Endometrial microvascular endothelial cells (primary cell): ENCODE data around the gene KCTD14. TPM values are rescaled to one million over a fixed set of nuclear protein-coding genes. Genes with fewer than 3 reads are reported as not detected.
"Not testable (repeated sequence)": the region's sequence is repeated elsewhere in the genome, so short reads cannot be mapped to it uniquely, and the experiment has no call there.

Source experiments
- in situ Hi-C: cut with HindIII; loops from 2 replicates; pipeline ENCODE4 v1.10.0; 2017; ENCODE audit warnings: low sequenced_read_pairs, low pct_unique_long_range_greater_than_20kb; ENCODE audit errors: inconsistent ontology term
- total RNA-seq: library from RNA; depleted of rRNA; stranded (reverse); fragments of >200 nt; gene quantifications from one replicate; pipeline ENCODE4 v1.2.3, GENCODE V29; 2015; ENCODE audit errors: inconsistent ontology term

KCTD14 gene
- total RNA-seq, 1 donor from 2014 or later = 1.7 TPM

- in situ Hi-C loops = no loop called here
Measured at GRCh38 chr11:78031629-78032028, 8.6 kb upstream of the KCTD14 start.

DNA sequence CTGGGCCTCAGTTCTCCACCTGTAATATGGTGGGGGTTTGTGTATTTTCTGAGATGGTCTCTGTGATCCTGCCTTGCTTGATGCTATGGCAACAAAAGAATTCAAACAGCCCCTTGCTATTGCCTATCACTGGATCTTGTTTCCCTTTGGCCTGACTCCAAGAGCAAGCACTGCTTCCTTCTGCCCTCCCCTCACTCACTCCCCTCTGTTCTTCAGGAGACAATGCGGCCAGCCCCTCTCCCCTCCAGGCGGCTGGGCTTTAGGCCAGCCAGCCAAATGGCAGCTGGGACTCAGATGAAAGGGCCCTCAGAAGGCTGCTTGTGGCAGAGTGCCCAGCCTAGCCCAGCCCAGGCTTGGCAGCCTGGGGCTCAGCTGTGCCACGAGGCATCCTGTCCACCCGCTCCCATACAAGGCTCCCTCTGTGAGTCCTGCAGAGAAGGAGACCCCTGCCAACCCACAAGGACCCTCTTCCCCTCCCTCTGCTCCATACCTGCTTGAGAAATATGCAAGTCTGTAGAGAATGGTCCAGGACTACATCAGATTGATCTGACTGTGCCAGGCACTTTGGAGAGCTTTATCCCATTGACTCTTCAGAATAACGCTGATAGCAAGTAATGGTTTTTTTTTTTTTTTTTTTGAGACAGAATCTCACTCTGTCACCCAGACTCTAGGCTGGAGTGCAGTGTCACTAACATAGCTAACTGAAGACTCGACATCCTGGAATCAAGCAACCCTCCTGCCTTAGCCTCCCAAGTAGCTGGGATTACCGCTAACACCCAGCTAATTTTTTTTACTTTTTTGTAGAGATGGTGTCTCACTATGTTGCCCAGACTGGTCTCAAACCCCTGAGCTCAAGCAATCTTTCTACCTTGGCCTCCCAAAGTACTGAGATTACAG lies 7.6 kb upstream of the KCTD14 start:
- in situ Hi-C loops = no loop called here

DNA sequence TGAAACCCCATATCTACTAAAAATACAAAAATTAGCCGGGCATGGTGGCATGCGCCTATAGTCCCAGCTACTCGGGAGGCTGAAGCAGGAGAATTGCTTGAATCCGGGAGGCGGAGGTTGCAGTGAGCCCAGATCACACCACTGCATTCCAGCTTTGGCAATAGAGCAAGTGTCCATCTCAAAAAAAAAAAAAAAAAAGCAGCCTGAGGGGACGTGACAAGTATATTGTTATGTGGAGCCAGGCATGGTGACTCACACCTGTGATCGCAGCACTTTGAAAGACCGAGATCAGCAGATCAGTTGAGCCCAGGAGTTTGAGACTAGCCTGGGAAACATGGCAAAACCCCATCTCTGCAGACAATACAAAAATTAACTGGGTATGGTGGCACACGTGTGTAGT lies 5.3 kb upstream of the KCTD14 start:
- in situ Hi-C loops = not testable (repeated sequence)

DNA sequence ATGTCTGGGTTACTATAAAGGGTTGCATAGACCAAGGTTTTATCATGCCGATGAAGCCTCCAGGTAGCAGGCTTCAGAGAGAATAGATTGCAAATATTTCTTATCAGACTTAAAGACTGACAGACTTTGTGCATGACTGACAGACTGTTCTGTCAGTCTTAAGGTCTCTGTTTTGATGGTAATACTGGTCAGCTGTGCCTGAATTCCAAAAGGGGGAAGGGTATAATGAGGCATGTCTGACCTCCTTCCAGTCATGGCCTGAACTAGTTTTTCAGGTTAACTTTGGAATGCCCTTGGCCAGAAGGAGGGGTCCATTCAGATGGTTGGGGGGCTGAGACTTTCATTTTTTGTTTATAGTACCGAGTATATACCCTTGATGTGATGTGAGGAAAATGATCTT lies 4.7 kb upstream of the KCTD14 start:
- in situ Hi-C loops = no loop called here

GRCh38 chr11:78025378-78025777 lies 2.3 kb upstream of the KCTD14 start:
- in situ Hi-C loops = no loop called here

- in situ Hi-C loops = no loop called here
Measured at GRCh38 chr11:78023426-78023825, 350 bp upstream of the KCTD14 start.

DNA sequence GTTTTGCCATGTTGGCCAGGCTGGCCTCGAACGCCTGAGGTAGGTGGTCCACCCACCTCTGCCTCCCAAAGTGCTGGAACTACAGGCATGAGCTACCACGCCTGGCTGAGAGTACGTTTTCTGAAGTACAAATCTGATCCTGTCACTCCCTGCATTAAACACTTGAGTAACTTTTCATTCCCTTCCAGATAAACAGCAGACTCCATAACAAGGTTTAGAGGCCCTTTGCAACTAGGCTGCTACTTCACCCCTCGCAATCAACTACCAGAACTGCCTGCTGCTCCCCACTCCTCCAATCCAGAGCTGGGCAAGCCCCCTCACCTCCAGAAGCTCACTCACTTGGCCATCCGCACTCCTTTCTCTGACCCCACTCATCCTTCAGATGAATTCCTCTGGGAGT lies 1.5 kb downstream of the KCTD14 start:
- in situ Hi-C loops = no loop called here

DNA sequence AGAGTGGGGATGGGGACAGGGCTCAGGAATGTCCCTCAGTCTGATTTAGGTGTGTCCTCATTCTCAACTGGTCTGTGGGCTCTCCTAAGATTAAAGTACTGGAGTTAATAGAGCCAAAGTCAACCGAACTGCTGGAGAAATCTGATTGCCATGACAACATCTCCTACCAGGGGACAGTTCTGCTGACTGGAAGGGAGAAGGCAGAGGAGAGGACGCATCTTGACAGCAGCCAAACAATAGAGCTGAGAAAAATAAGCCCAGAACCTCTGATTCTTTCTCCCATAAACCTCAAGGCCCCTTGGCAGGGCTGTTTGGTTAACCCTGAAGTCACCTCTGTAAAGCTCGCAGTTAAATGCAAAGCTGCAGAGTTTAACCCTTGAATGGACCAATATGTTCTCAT lies 2.8 kb downstream of the KCTD14 start:
- in situ Hi-C loops = no loop called here

DNA sequence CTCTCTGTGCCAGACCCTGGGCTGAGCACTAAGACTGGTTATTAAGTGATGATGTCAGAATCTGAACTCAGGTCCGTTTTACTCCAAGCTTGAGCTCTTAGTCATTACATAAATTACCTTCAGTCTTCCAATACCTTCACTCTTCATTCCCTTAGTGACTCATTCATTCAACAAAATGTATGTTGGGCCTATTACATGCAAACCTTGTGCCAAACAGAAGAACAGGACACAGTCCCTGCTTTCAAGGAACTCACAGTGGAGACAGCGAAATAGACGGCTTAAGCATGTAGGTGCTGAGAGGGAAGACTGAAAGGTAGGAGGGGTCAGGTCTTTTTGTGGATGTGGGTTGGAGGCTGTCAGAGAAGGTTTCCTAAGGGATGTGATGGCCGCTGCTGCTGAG lies 3.3 kb downstream of the KCTD14 start:
- in situ Hi-C loops = no loop called here

DNA sequence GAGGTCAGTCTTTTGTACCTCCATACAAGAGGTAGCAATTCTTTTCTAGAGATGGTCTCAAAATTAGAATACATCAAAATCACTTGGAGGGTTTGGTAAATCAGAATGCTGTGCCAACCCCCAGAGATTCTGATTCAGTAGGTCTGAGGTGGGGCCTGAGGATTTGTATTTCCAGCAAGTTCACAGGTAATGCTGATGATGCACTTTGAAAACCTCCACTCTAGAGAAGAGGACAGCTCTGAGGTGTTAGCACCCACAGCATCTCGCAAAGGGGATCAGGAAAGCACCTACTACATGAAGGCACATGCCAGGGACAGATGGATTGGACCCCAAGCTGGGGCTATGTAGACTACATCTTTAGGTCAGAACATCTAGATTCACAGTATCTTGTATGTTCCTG lies 7.2 kb downstream of the KCTD14 start:
- in situ Hi-C loops = no loop called here

DNA sequence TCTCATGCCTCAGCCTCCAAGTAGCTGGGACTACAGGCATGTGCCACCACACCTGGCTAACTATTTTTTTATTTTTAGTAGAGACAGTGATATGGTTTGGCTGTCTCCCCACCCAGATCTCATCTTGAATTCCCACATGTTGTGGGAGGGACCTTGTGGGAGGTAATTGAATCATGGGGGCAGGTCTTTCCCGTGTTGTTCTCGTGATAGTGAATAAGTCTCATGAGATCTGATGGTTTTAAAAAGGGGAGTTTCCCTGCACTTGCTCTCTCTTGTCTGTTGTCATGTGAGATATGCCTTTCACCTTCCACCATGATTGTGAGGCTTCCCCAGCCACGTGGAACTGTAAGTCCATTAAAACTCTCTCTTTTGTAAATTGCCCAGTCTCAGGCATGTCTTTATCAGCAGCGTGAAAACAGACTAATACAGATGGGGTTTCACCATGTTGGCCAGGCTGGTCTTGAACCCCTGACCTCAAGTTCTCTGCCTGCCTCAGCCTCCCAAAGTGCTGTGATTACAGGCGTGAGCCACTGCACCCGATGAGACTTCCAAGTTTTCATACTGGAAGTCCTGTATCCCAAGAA lies 8.0 kb downstream of the KCTD14 start:
- in situ Hi-C loops = not testable (repeated sequence)

GRCh38 chr11:78011301-78011700 lies 11.8 kb downstream of the KCTD14 start:
- in situ Hi-C loops = no loop called here

- in situ Hi-C loops = no loop called here
Measured at GRCh38 chr11:78010755-78011154, 12.3 kb downstream of the KCTD14 start.

- in situ Hi-C loops = no loop called here
Measured at GRCh38 chr11:78010304-78010703, 12.8 kb downstream of the KCTD14 start.

- in situ Hi-C loops = no loop called here
Measured at GRCh38 chr11:78009062-78009461, 14.0 kb downstream of the KCTD14 start.

GRCh38 chr11:78000193-78000592 lies 22.9 kb downstream of the KCTD14 start:
- in situ Hi-C loops = no loop called here

DNA sequence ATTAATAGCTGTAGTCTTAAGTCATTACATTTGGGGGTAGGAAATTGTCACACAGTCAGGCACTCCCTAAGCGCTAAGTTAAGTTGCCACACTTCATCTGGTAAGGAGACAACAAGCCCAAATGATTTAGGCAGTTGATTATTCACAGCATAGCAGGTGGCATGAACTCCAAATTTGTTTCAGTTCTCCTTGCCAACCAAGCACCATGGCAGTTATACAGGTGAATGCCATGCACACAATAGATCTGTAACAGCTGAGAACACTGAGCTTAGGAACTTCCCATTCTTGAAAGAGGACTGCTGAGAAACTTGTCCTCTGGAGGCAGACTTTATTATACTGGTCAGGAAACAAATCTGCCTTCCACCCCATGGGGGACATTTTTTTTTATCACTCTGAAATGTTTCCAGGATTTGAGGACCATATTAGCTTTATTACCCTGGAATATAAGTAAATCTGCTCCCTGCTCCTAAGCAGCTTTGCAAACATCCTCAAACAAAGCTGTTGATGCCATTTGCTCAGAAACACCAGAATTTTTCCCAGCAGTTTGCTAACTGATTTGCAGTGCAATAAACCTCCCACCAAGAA lies 23.5 kb downstream of the KCTD14 start:
- in situ Hi-C loops = no loop called here

DNA sequence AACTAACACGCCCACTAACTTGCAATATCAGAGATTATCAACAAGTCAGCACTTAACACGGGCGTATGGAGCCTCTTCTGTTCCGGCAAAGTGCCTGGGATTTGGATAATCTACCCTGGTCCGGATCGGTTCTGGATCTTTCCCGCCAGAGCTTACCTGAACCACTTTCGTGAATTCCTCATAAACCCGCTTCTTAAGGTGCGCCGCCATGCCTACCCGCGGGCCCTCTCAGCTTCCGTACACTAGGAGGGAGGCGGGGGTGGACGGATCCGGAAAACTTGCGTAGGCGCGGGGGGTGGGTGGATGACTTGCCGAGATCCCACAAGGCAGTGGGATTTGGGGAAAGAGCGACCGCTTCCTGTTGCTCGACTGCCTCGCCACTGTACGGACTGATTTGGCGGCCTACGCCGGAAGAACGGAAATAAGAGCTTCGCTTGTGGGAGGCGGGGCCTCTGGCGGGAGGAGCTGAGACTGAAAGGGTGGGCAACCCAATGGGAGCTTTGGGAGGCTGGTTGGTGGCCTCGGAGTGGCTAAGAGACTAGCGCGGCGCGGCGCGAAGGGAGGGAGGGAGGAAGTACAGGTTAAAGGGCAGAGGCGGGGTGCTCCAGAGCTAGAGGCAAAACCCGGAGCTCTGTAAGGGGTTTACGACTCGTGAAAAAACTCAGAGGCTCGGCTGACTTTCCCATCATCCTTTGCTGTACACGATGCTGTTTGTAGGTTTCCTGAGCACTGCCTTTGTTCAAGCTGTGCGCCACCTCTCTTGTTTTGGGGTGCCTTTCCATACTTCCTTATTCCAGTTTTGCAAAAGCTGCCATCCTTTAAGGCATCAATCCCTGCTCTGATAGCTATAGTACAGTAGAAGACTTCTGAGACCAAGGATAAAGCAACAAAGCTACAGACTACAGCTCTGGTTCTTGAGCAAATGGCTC lies 28.4 kb downstream of the KCTD14 start, which contains the start of gene INTS4:
TSS of gene INTS4 (minus strand) at position 235 of the 929 bp plus-strand sequence. CDS start at position 210, 25 bp downstream.
- in situ Hi-C loops = no loop called here

GRCh38 chr11:77993902-77994301 lies 29.2 kb downstream of the KCTD14 start:
- in situ Hi-C loops = no loop called here
